ENCODE data around the gene FZD2.
A peak's percentile ranks its signal among the peaks of the same experiment; 100 is the strongest.

Gene FZD2

GRCh38 chr17:44522883-44523671 is 34.2 kb upstream of the FZD2 start:
- no peaks in the 10 kb centered on the region for H3K27me3 ChIP-seq (ENCODE audit: low read length)
- TF ChIP-seq EZH2phosphoT487 (conservative IDR thresholded peaks at IDR 0.05; ENCODE audit: low read length) (no peak), CTCF (IDR thresholded peaks at IDR 0.05; ENCODE audit: insufficient read depth, low read length, poor library complexity, severe bottlenecking) (peak; percentile 65)
- H3K4me2 ChIP-seq (ENCODE audit: low read depth, low read length, poor library complexity, severe bottlenecking) = no peak overlapping the region
- H3K27ac ChIP-seq (ENCODE audit: low read depth, low read length) = no peak overlapping the region
- H3K9me3 ChIP-seq (ENCODE audit: insufficient read depth, low read length) = no peaks in the 10 kb centered on the region
- H4K20me1 ChIP-seq (ENCODE audit: low read depth, low read length) = no peaks in the 10 kb centered on the region
- no peaks in the 10 kb centered on the region for H3K79me2 ChIP-seq (ENCODE audit: insufficient read depth, low read length)
- H3F3A ChIP-seq (ENCODE audit: insufficient read depth) = no peaks in the 10 kb centered on the region
- H3K9ac ChIP-seq (ENCODE audit: low read length) = no peak overlapping the region
- no peaks in the 10 kb centered on the region for H3K36me3 ChIP-seq (ENCODE audit: low read length)
- no peaks in the 10 kb centered on the region for H3K9me2 ChIP-seq (replicated peaks; ENCODE audit: insufficient read depth, low read length)
- H2AFZ ChIP-seq (ENCODE audit: low read depth, low read length, severe bottlenecking) = peak overlapping the region; percentile 91
- no peak overlapping the region for H3K4me3 ChIP-seq (ENCODE audit: insufficient read depth, low read length, poor library complexity, severe bottlenecking)

- Histone ChIP-seq H3K9me3 (ENCODE audit: insufficient read depth, low read length) (no peaks in the 10 kb centered on the region), H3K27ac (ENCODE audit: low read depth, low read length) (no peak overlapping the region), H3K79me2 (ENCODE audit: insufficient read depth, low read length) (no peaks in the 10 kb centered on the region), H3K4me2 (ENCODE audit: low read depth, low read length, poor library complexity, severe bottlenecking) (no peak overlapping the region), H4K20me1 (ENCODE audit: low read depth, low read length) (no peaks in the 10 kb centered on the region), H3K4me3 (ENCODE audit: insufficient read depth, low read length, poor library complexity, severe bottlenecking) (no peak overlapping the region), H3K9me2 (replicated peaks; ENCODE audit: insufficient read depth, low read length) (no peaks in the 10 kb centered on the region), H3K9ac (ENCODE audit: low read length) (no peak overlapping the region), H3K36me3 (ENCODE audit: low read length) (no peaks in the 10 kb centered on the region), H3F3A (ENCODE audit: insufficient read depth) (no peaks in the 10 kb centered on the region), H2AFZ (ENCODE audit: low read depth, low read length, severe bottlenecking) (peak overlapping the region; percentile 91), H3K27me3 (ENCODE audit: low read length) (no peaks in the 10 kb centered on the region)
- no peak for TF ChIP-seq EZH2phosphoT487 (conservative IDR thresholded peaks at IDR 0.05; ENCODE audit: low read length)
- no peak for TF ChIP-seq CTCF (IDR thresholded peaks at IDR 0.05; ENCODE audit: insufficient read depth, low read length, poor library complexity, severe bottlenecking)
Observed at GRCh38 chr17:44523672-44523972, 33.7 kb upstream of the FZD2 start.

- TF ChIP-seq CTCF (IDR thresholded peaks at IDR 0.05; ENCODE audit: insufficient read depth, low read length, poor library complexity, severe bottlenecking) = no peak
- no peak for TF ChIP-seq EZH2phosphoT487 (conservative IDR thresholded peaks at IDR 0.05; ENCODE audit: low read length)
- no peaks in the 10 kb centered on the region for H3K27me3 ChIP-seq (ENCODE audit: low read length)
- no peaks in the 10 kb centered on the region for H3K36me3 ChIP-seq (ENCODE audit: low read length)
- H3K9ac ChIP-seq (ENCODE audit: low read length) = no peak overlapping the region
- no peaks in the 10 kb centered on the region for H3K9me2 ChIP-seq (replicated peaks; ENCODE audit: insufficient read depth, low read length)
- no peak overlapping the region for H3K27ac ChIP-seq (ENCODE audit: low read depth, low read length)
- no peak overlapping the region for H2AFZ ChIP-seq (ENCODE audit: low read depth, low read length, severe bottlenecking)
- no peak overlapping the region for H3K4me2 ChIP-seq (ENCODE audit: low read depth, low read length, poor library complexity, severe bottlenecking)
- H3F3A ChIP-seq (ENCODE audit: insufficient read depth) = no peaks in the 10 kb centered on the region
- no peaks in the 10 kb centered on the region for H3K9me3 ChIP-seq (ENCODE audit: insufficient read depth, low read length)
- H3K4me3 ChIP-seq (ENCODE audit: insufficient read depth, low read length, poor library complexity, severe bottlenecking) = no peak overlapping the region
- H3K79me2 ChIP-seq (ENCODE audit: insufficient read depth, low read length) = no peaks in the 10 kb centered on the region
- no peaks in the 10 kb centered on the region for H4K20me1 ChIP-seq (ENCODE audit: low read depth, low read length)
Observed at GRCh38 chr17:44527102-44527501, 30.2 kb upstream of the FZD2 start.

Data from SU-DHL-6 (cell line).